ENCODE results near the gene ZNF740. TPM values are rescaled to one million over a fixed set of nuclear protein-coding genes. Genes with fewer than 3 reads are reported as not detected.

The ZNF740 gene
- total and polyA plus RNA-seq, 2 experiments from 2014 or later = 4.6 to 13.2 TPM

DNA sequence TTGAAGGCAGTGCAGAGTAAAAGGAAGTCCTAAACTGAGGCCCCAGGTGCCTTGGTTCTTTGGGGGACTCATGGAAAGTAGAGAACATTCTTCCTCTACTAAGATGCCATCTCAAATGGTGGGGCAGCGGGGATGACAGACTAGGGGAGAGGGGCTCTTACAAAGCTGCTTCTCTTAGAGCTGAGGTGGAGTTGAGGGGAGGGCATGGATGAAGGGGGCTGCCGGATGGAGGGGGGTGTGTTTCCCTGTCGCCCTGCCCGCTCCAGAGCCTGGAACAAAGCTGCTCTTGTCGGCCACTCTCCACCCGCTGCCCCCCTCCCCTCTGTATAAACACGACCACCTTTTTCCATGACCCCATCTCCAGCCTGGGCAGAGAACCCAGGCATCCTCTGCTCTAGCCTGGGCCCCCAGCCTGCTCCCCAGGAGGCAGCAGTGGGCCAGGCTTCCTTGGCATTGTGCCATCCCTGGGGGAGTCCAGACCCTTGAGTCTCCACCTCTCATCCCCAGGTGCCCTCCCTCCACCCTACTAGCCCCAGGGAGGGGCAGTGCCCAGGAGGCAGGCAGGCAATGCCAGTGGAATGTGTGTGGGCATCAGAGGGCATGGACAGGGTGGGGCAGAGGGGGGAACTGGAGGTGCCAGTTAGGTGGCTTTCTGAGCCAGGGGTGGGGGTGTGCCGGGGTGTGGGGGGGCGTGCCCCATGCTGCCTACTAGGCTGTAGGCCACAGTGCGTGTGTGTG is 49.8 kb downstream of the ZNF740 start:
- Histone ChIP-seq H3K9me3 (ENCODE audit: low read depth) (no peaks in the 10 kb centered on the region), H3K36me3 (replicated peaks; ENCODE audit: insufficient read depth, low read depth) (no peaks in the 10 kb centered on the region), H4K20me1 (ENCODE audit: insufficient read depth, poor library complexity, severe bottlenecking) (no peaks in the 10 kb centered on the region), H3K27me3 (no peaks in the 10 kb centered on the region), H3K4me1 (ENCODE audit: insufficient read depth) (peaks cover 35% of the 10 kb centered on the region), H3K4me2 (peak overlapping the region; percentile 94), H3K79me2 (peaks cover 11% of the 10 kb centered on the region), H3K4me3 (no peak overlapping the region), H2AFZ (no peak overlapping the region), H3K9me2 (replicated peaks; ENCODE audit: insufficient read depth) (no peaks in the 10 kb centered on the region), H3K27ac (peak overlapping the region; percentile 92)
- TF ChIP-seq EZH2 (IDR thresholded peaks at IDR 0.05; ENCODE audit: borderline replicate concordance) (no peak), EZH2phosphoT487 (IDR thresholded peaks at IDR 0.05; ENCODE audit: low read depth, severe bottlenecking, unreplicated experiment) (no peak)
- TF ChIP-seq, protein P1, sequence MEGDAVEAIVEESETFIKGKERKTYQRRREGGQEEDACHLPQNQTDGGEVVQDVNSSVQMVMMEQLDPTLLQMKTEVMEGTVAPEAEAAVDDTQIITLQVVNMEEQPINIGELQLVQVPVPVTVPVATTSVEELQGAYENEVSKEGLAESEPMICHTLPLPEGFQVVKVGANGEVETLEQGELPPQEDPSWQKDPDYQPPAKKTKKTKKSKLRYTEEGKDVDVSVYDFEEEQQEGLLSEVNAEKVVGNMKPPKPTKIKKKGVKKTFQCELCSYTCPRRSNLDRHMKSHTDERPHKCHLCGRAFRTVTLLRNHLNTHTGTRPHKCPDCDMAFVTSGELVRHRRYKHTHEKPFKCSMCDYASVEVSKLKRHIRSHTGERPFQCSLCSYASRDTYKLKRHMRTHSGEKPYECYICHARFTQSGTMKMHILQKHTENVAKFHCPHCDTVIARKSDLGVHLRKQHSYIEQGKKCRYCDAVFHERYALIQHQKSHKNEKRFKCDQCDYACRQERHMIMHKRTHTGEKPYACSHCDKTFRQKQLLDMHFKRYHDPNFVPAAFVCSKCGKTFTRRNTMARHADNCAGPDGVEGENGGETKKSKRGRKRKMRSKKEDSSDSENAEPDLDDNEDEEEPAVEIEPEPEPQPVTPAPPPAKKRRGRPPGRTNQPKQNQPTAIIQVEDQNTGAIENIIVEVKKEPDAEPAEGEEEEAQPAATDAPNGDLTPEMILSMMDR (IDR thresholded peaks at IDR 0.05; ENCODE audit: poor library complexity) = no peak
- DNase-seq (ENCODE audit: low spot score) = no peak
- 77% methylated on average over 6 of the region's 10 CpGs for WGBS (ENCODE audit: low lambda C conversion rate, missing lambda C conversion rate)

DNA sequence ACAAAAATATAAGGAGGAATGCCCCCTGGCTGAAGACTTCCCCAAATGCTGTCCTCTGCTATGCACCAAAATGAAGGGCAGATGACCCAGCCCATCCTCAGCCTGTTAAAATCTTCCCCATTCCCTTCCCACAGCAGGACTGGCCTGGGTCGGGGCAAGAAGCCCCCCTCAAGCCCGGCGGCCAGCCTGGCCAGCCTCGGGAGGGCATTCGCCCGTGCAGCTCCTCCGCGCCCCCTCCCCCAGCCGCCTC is 51.1 kb downstream of the ZNF740 start:
- H3K4me1 ChIP-seq (ENCODE audit: insufficient read depth) = peaks cover 28% of the 10 kb centered on the region
- peak overlapping the region; percentile 92 for H3K27ac ChIP-seq
- 1% methylated on average over 9 of the region's 9 CpGs for WGBS (ENCODE audit: low lambda C conversion rate, missing lambda C conversion rate)
- peaks cover 11% of the 10 kb centered on the region for H3K79me2 ChIP-seq
- no peak for DNase-seq (ENCODE audit: low spot score)
- no peak overlapping the region for H2AFZ ChIP-seq
- H3K9me2 ChIP-seq (replicated peaks; ENCODE audit: insufficient read depth) = no peaks in the 10 kb centered on the region
- H3K9me3 ChIP-seq (ENCODE audit: low read depth) = no peaks in the 10 kb centered on the region
- TF ChIP-seq, protein P1 (IDR thresholded peaks at IDR 0.05; ENCODE audit: poor library complexity) = no peak
- no peak for TF ChIP-seq EZH2phosphoT487 (IDR thresholded peaks at IDR 0.05; ENCODE audit: low read depth, severe bottlenecking, unreplicated experiment)
- TF ChIP-seq EZH2 (IDR thresholded peaks at IDR 0.05; ENCODE audit: borderline replicate concordance) = no peak
- no peaks in the 10 kb centered on the region for H3K36me3 ChIP-seq (replicated peaks; ENCODE audit: insufficient read depth, low read depth)
- H3K27me3 ChIP-seq = no peaks in the 10 kb centered on the region
- peak overlapping the region; percentile 75 for H3K4me3 ChIP-seq
- H3K4me2 ChIP-seq = peak overlapping the region; percentile 94
- no peaks in the 10 kb centered on the region for H4K20me1 ChIP-seq (ENCODE audit: insufficient read depth, poor library complexity, severe bottlenecking)

DNA sequence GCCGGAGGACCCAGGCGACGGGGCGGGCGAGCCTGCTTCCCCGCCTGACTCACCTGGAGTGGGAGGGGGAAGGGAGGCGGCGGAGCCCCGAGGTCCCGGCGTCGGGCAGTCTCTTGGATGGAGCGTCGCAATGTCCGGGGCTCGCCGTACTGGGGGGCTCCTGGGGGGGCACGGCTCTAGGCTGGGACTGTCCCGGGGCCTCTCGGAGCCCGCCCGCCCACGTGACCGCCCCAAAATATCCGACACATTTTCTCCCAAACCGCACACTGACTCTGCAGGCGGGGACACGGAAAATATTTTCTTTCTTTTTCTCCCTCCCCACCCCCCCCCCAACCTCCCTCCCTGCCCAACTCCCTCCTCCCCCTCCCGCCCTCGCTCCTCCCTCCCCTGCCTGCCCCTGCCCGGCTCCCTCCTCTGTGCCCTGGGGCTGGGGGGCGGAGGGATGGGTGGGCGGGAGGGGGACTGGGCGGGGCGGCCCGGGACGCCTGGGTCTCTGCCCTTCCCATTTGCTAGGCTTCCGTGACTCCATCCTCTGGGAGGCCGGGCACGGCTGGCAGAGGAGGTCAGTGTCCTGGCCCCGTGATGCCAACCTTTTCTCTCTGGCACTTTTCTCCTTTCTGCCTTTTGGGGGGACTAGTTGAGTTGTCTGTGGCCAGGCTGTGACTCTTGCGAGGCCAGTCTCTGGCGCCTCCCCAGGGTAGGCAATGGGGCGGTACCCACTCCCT is 51.6 kb downstream of the ZNF740 start, which contains the start of gene RARG:
Gene RARG, minus strand, starts transcription at position 289 of the 725 bp plus-strand sequence. CDS start 4,664 bp downstream, outside the sequence.
- WGBS (ENCODE audit: low lambda C conversion rate, missing lambda C conversion rate) = 6% methylated on average over 9 of the region's 44 CpGs
- peak within 1 kb of the TSS; percentile 29 for H2AFZ ChIP-seq
- TF ChIP-seq EZH2 (IDR thresholded peaks at IDR 0.05; ENCODE audit: borderline replicate concordance) (no peak), EZH2phosphoT487 (IDR thresholded peaks at IDR 0.05; ENCODE audit: low read depth, severe bottlenecking, unreplicated experiment) (no peak)
- TF ChIP-seq, protein P1 (IDR thresholded peaks at IDR 0.05; ENCODE audit: poor library complexity) = no peak

More for the DNA sequence above, 51.6 kb downstream of the ZNF740 start, which contains the start of gene RARG:
- Histone ChIP-seq H3K4me3 (peak within 1 kb of the TSS; percentile 75), H3K27me3 (no peaks in the 10 kb centered on the region), H3K27ac (peak within 1 kb of the TSS; percentile 92), H4K20me1 (ENCODE audit: insufficient read depth, poor library complexity, severe bottlenecking) (no peaks in the 10 kb centered on the region), H3K9me3 (ENCODE audit: low read depth) (no peaks in the 10 kb centered on the region), H3K79me2 (peaks cover 11% of the 10 kb centered on the region), H3K4me1 (ENCODE audit: insufficient read depth) (peaks cover 28% of the 10 kb centered on the region), H3K36me3 (replicated peaks; ENCODE audit: insufficient read depth, low read depth) (no peaks in the 10 kb centered on the region), H3K9me2 (replicated peaks; ENCODE audit: insufficient read depth) (no peaks in the 10 kb centered on the region), H3K4me2 (peak within 1 kb of the TSS; percentile 94)
- DNase-seq (ENCODE audit: low spot score) = peak; percentile 81

Measured in hepatocyte (in vitro differentiated cells).